NT2/D1 (cell line): ENCODE results near the gene MAT2A.

ENCODE experiments used
- YY1 ChIP-seq: IDR thresholded peaks from 2 replicates; pipeline ENCODE4 v1.6.1; 2011; ENCODE audit not compliant: insufficient read length, insufficient read depth
- ZNF274 ChIP-seq: IDR thresholded peaks from 2 replicates; pipeline ENCODE4 v1.6.1; 2011; ENCODE audit warnings: mild to moderate bottlenecking, low read depth, low read length

- TF ChIP-seq ZNF274 (no peak), YY1 (no peak)
These were observed 34.9 kb upstream of the MAT2A start for GRCh38 chr2:85503851-85504777.
